GM15510 (cell line): Measurements from ENCODE around the gene CASP3.

Experiments used
- POLR2A ChIP-seq: IDR thresholded peaks from 3 replicates; pipeline ENCODE4 v1.6.1; 2011; ENCODE audit warnings: borderline replicate concordance; ENCODE audit not compliant: insufficient read length; ENCODE audit errors: extremely low read depth

The CASP3 gene

DNA sequence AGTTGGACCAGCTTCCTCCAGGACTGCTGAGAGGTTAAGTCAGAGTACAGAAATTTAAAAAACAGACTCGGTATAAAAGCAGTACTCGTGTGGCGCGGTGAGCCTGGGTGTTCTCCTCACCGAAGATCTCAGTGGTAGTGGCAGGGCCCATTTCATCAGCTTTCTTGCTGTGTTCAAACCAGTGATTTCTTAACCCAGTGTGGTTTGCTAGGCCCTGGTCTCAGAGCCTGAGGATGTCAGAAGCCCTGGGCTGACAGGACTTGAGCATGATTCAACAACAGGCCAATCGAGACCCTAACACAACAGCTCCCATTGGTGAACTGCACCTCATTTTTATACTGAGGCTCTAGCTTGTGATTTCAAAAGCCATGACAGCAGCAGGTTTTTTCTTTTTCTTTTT, 23.5 kb upstream of the CASP3 start:
- TF ChIP-seq POLR2A, result no peak

DNA sequence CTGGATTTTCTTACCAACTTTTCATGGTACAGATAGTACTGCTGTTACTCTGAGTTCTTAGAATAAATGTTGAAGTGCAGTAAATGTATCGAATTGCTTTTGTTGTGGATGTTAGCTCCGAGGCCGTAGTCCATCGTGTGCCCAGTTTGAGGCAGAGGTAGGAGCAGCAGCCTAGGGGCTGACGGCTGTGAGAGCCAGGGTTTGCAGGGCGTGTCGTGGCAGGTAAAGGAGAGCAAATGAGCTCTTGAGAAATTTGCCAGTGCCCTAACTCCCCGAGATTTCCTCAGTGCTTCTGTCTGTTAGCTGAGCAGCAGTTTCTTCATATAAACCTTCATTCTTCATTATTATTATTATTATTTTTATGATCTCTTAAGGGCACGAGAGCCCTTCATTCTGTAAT, 21.9 kb upstream of the CASP3 start:
- no peak for TF ChIP-seq POLR2A

DNA sequence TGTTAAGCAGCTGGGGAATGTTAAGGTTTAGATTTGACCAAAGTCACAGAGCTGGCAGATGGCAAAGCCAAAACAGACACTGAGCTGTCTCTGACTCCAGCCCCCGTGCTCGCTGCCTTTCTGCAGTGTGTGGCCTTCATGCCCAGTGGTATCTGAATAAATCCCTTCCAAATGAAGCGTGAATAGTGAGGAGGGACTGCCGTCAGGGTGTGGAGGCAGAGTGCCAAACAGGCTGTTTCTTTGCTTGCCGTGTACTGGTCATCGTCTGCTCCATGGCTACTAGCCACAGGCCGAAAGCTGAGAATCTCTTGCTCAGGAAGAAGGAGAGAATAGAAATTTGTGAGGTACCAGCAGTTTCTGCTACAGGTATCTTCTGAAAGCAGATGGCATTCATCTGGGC, 20.0 kb upstream of the CASP3 start:
- no peak for TF ChIP-seq POLR2A

DNA sequence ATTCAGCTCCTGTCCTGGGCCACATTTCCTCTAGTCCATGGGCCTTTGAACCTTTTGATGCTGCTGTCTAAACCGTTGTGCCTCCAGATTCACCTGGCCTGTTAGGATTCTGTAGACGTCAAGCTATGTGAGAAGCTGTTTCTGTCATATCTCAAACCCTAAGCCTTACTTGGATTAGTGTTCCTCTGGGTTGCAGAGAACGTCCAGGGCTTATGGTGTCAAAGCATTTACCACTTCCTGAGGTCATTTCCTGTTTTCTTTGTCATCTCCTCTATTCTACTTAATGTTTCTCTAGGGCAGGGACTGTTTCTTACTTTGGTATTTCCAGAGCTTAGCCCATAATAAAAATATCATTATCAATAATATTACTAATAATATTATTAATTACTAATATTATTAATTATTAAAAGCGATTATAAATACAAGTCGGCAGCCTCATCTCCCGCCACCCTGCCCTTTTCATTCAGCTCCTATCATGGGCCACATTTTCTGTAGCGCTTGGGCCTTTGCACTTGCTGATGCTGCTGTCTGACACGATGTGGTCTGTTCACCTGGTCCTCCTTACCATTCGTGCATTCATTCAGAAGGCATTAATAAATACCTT, 19.4 kb upstream of the CASP3 start:
- no peak for TF ChIP-seq POLR2A

DNA sequence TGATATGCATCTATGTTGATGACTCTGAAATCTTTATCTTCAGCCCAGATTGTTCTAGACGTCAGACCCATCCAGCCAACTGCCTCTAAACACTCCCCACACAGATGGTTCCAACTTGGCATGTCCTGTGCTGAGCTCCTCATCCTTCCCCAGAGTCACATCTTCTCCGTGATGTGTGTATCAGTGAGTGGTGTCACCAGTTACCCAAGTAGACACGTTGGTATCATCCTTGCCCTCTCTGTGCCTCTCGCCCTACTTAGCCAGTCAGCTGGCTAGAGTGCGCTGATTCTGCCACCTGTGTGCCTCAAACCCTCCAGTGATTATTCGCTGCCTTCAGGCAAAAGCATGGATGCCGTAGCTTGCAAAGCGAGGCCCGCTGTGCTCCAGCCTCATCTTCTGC, 18.8 kb upstream of the CASP3 start:
- TF ChIP-seq POLR2A, result no peak

DNA sequence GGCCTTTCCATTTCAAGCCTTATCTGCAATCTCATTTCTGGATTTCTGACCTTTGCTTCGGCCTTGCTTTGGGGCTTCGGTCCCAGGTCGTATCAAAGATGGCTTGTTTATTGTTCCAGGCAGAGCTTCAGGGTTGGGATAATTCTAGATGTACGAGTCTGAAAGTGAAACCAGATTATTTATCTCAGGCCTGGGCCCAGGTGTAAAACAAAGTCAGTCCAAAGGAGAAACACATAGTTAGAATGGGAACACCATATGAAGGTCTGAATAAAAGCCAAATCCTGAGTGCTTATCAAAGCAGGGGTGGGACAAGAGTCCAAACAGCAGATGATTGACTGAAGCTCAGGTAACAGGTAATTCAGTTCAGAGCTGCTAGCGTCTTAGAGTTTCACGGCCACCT, 17.4 kb upstream of the CASP3 start:
- TF ChIP-seq POLR2A, result no peak

DNA sequence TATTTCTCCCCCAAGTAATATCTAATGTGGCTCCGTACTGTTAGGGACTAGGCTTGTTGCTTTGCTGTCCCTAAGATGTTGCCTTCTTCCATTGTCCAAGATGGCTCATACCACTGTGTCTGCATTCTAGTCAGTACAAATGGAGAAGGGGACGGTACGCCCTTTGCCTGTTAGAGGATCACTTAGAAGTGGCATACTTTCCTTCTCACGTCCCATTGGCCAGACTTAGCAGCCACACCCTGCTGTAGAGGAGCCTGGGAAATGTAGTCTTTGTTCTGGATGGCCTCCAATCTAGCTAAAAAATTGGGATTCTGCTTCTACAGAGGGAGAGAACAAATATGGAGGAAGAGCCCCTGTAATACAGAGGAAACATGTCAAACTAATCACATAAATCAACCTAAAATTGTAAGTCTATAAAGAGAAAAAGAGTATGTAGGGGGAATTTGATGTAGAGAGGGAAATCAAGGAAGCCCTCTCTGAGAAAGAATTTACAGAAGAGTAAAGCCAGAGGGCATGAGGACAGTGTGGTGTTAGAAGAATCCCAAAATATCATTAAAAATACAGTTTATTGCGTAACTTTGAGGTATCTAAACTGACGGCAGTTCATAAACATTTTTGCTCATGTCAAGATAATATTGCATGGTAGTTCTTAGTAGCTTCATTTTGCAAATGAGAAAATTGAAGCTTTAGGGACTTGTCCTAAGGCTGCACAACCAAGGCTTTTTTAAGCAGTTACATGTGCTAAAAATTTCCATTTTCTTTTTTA, 15.4 kb upstream of the CASP3 start:
- no peak for TF ChIP-seq POLR2A

DNA sequence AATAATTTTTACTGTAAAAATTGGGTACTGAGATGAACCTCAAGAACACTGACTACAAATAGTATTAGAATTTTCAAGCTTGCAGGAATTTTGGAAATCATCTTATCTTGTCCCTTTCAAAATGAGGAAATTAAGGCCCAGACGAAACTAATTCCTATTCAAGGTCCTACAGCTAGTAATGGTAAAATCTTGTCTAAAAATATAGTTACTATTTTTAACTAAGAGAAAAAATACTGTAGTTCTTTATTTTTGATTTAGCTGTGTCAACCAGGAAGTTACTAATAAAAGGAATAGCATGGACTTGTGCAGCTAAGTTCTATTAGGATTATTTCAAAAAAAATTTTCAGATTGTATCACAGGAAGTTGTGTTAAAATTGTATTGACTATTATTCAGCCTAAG, 13.0 kb upstream of the CASP3 start:
- TF ChIP-seq POLR2A, result no peak

DNA sequence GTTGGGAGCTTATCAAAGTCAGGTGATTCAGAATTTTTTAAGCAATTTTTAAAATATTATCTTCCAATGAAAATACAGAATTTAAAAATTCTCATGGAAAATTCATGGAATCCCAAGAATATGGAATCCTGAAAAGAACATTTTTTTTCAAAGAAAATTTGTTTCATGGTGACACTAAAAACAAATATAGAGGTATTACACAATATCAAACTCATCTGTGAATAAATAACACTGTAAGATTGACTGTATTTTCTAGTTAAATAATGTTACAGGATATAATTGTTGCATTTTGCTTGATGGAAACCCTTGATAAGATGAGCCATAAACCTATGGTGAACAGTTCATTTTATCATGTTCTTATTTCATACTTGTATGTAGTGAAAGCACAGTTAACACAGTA, 11.7 kb upstream of the CASP3 start:
- no peak for TF ChIP-seq POLR2A

DNA sequence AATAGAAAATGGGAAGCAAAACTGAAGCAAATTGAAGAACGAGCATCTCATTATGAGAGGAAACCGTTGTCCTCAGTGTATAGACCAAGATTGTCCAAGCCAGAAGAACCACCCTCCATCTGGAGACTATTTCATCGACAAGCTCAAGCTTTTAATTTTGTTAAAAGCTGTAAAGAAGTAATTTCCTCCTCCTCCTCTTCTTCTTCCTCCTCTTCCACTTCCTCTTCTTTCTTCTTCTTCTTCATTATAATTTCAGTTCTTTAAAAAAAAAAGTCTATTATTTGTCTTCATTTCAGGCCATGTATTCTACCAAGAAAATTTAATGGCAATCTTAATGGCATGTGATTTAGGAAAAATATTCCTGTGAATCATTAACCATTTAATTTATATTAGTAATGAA, 7.9 kb upstream of the CASP3 start:
- TF ChIP-seq POLR2A, result no peak

DNA sequence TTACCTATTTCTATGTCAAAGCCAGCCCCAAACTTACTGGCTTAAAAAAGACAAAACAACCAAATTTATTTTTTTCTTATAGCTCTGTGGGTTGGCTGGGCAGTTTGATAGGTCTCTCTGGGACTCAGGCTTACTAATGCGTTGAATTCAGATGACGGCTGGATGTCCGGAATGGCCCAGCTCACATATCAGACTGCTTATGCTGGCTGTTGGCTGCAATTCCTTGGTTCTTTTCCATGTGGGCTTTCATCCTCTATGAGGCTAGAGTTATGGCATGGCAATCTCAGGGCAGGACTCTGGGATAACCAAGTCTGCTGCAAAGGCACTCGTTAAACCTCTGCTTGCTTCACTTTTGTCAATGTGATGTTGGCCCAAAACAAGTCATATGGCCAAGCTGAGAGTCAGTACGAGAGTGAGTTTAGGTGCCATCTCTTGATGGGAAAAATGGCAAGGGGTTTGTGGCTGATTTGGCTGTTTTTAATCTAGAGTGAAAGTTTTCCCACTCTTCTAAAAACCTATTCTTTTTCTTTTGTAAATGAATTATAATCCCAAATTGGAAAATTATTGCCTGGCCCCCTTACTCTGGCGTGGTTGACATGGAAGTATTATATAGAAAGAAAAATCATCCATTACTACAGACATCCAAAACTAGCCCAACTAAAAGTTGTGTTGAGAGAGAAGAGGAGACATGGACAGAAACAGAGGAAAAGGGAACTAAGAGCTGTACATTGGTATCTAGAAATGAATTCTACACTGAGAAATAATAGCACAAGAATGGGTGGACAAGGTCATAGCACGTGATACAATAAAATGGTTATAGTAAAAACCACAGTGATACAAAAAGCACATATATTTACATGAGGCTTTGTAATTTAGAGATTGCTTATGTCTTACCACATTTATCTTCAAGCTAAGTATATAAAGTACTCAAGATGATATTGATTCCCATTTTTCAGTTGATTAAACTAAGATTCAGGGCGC, 6.9 kb upstream of the CASP3 start:
- TF ChIP-seq POLR2A, result no peak

DNA sequence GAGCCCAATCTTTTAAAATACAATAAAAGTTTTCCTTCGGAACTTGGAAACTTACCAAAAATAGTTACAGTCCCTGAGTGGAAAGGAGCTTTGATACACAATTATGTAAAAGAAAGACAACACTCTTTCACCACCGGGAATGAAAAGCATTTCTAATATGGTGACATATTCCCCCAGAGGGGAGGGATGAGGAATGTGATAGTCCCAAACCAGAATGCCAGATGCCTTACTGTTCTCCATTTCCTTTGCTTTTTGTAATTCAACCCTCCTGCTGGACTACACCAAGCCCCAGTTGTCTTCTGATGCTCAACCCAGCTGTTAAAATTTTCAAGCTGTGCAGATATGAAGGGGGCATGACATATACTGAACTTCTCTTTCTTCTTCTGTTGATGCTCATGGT, 4.4 kb upstream of the CASP3 start:
- TF ChIP-seq POLR2A, result no peak

DNA sequence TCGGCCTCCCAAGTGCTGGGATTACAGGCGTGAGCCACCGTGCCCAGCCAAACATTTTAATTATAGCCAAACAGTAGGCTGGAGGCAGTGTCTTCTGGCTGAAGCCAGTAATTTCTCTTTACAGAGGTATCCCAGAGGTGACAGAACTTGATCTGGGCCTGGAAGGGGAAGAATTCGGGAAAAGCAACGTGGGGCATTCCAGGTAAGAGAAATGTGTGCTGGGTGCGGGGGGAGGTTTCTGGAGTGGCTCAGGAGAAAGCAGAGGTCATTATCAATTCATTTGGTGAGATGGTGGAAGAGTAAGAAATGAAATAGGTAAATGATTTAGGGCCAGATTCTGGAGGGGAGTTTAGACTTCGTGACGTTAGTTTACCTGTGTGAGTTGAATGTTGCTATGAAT, 2.7 kb upstream of the CASP3 start:
- no peak for TF ChIP-seq POLR2A

DNA sequence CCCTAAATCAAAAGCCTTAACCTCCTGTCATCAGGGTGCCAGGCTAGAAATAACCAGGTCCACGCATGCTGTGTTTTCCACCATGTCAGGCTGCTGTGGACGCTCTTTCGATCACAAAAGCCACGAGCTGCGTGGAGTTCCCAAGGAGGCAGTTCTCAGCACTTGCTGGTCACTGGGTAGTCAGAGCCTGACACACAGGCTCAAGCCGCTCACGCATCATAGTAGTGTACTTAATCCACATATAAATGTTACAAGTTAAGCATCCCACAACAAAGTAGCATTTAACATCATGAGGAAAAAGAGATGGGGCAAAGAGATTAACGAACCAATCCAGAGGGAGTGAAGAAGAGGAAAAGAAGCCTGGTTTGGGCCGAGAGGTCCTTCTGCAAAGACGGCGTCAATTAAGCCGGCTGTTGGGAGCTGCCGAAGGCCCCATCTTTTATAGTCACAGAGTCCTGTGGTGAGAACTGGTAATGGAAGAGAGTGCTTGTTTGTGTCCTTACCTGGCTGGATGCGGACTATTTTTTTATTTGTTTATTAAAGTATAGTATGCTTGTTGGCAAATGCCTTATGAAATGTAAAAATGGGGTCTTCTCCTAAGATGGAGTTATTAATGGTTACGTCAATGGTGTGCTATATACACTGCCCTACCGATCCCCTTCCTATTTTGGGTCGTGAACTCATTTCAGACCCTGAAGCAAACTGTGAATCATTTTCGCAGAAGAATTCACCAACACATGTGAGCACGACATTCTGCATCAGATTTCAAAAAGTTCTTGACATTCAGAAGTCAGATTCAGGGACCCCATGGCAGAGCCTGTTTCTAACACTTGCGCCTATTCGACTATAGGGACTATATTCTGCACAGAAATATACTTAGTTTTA, 966 bp upstream of the CASP3 start:
- no peak for TF ChIP-seq POLR2A

DNA sequence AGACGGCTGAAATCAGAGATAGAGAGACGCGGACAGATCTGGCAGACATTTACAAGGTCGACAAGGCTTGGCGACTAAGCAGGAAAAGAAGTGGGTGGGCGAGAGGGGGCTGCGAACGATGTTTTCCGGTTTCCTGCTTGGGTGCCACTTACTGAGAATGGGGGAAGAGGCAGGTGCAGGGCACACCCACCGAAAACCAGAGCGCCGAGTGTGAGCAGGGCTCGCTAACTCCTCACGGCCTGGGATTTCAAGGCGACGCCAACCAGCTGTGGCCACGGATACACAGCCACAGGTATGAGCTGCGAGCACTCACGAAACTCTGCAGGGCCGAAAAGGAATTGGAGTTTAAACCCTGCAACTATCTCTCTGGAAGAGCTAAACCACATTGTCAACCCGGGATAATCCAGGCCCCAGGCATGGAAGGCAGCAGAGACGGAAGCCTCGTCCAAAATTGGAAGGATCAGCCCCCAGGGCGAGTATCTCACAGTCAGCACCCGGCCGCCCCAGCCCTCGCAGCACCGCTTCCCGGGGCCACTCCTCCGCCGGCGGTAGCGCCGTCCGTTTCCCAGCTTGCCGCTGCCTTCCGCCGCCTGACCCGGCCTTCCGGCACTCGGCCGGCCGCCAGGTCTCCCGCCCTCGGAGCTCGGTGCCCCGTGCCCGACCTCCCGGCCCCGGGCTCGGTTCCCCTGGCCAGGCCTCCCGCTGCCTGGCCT, 778 bp downstream of the CASP3 start:
- TF ChIP-seq POLR2A, result no peak

DNA sequence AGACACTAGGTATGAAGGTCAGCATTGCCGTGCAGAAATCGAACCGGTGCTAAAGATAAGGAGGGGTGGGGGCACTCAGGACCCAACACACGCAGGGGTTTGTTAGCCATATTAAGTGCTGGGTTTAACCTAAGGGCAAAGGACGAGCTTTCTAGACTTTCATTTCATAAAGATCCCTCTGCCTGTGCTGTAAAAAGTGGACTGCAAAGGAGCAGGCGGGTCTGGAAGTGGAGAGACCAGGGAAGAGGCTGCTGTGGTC, 1.3 kb downstream of the CASP3 start:
- TF ChIP-seq POLR2A, result no peak
